Chondrocyte (in vitro differentiated cells): ENCODE results near the gene LYAR. TPM values are rescaled to one million over a fixed set of nuclear protein-coding genes. Genes with fewer than 3 reads are reported as not detected.
"Not testable (repeated sequence)": the region's sequence is repeated elsewhere in the genome, so short reads cannot be mapped to it uniquely, and the experiment has no call there.

ENCODE experiments used
- DNase-seq: peaks from one replicate; pipeline ENCODE4 v3.0.0; 2021; ENCODE audit warnings: mixed read lengths, low spot score
- H3K27ac Mint-ChIP-seq: one replicate; pipeline ENCODE4 v1.8.0; 2021; ENCODE audit warnings: mild to moderate bottlenecking, moderate library complexity, mixed read lengths; ENCODE audit not compliant: unreplicated experiment
- H3K27me3 Mint-ChIP-seq: 2 replicates; pipeline ENCODE4 v1.8.0; 2021; ENCODE audit warnings: low read depth, mixed read lengths
- H3K36me3 Mint-ChIP-seq: 2 replicates; pipeline ENCODE4 v1.8.0; 2021; ENCODE audit warnings: low read depth, mixed read lengths
- H3K4me1 Mint-ChIP-seq: 2 replicates; pipeline ENCODE4 v1.8.0; 2021; ENCODE audit warnings: low read depth, mild to moderate bottlenecking, mixed read lengths
- H3K4me3 Mint-ChIP-seq: one replicate; pipeline ENCODE4 v1.8.0; 2021; ENCODE audit warnings: mild to moderate bottlenecking, moderate library complexity, mixed read lengths; ENCODE audit not compliant: unreplicated experiment
- H3K9me3 Mint-ChIP-seq: 2 replicates; pipeline ENCODE4 v1.8.0; 2021; ENCODE audit warnings: low read depth, mixed read lengths
- total RNA-seq: library from RNA; stranded (reverse); gene quantifications from 3 replicates; pipeline ENCODE4 v1.2.1, GENCODE V29; 2021
- TF ChIP-seq, protein P1 (sequence below): fragments of 200-600 bp; sonication (generic); IDR thresholded peaks from 2 replicates; pipeline ENCODE4 v1.5.0; 2021; ENCODE audit warnings: antibody characterized with exemption, mild to moderate bottlenecking, moderate library complexity

The LYAR gene
- total RNA-seq, 1 donor from 2014 or later: 6.6 TPM

DNA sequence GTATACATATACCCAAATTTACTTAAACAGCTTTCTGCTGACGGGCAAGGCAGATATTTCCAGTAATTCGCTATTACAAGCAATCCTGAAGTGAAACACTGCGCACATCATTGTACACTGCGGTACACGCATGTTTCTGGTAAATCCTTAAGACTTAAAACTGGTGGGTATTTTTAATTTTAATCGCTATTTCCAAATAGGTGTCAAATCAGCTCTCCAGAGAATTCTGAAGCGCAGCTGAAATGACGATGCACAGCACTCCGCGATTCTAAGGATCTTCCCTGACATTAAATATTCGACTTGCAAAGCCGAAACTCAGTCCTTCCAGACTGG is 42.3 kb downstream of the LYAR start:
- peaks cover 24% of the 10 kb centered on the region for H3K4me1 Mint-ChIP-seq
- peak overlapping the region; percentile 99 for H3K27ac Mint-ChIP-seq
- H3K36me3 Mint-ChIP-seq: peaks cover 16% of the 10 kb centered on the region
- TF ChIP-seq, protein P1, sequence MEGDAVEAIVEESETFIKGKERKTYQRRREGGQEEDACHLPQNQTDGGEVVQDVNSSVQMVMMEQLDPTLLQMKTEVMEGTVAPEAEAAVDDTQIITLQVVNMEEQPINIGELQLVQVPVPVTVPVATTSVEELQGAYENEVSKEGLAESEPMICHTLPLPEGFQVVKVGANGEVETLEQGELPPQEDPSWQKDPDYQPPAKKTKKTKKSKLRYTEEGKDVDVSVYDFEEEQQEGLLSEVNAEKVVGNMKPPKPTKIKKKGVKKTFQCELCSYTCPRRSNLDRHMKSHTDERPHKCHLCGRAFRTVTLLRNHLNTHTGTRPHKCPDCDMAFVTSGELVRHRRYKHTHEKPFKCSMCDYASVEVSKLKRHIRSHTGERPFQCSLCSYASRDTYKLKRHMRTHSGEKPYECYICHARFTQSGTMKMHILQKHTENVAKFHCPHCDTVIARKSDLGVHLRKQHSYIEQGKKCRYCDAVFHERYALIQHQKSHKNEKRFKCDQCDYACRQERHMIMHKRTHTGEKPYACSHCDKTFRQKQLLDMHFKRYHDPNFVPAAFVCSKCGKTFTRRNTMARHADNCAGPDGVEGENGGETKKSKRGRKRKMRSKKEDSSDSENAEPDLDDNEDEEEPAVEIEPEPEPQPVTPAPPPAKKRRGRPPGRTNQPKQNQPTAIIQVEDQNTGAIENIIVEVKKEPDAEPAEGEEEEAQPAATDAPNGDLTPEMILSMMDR: no peak
- peak overlapping the region; percentile 88 for H3K4me3 Mint-ChIP-seq
- DNase-seq: no peak
- no peaks in the 10 kb centered on the region for H3K9me3 Mint-ChIP-seq
- H3K27me3 Mint-ChIP-seq: no peaks in the 10 kb centered on the region

- TF ChIP-seq, protein P1: no peak
- Mint-ChIP-seq H3K27ac (no peak overlapping the region), H3K4me1 (peaks cover 24% of the 10 kb centered on the region), H3K36me3 (peaks cover 24% of the 10 kb centered on the region), H3K4me3 (no peak overlapping the region), H3K27me3 (no peaks in the 10 kb centered on the region), H3K9me3 (no peaks in the 10 kb centered on the region)
- no peak for DNase-seq
Measured at GRCh38 chr4:4245172-4245571, 44.8 kb downstream of the LYAR start.

GRCh38 chr4:4239551-4239950 is 50.4 kb downstream of the LYAR start:
- not testable (repeated sequence) for DNase-seq, H3K9me3 Mint-ChIP-seq, H3K27me3 Mint-ChIP-seq, H3K4me1 Mint-ChIP-seq, H3K27ac Mint-ChIP-seq, H3K4me3 Mint-ChIP-seq
- H3K36me3 Mint-ChIP-seq: peaks cover 37% of the 10 kb centered on the region

GRCh38 chr4:4233610-4234009 is 56.3 kb downstream of the LYAR start:
- H3K9me3 Mint-ChIP-seq: peaks cover 10% of the 10 kb centered on the region
- H3K4me1 Mint-ChIP-seq: no peaks in the 10 kb centered on the region
- TF ChIP-seq, protein P1: no peak
- DNase-seq: no peak
- peaks cover 16% of the 10 kb centered on the region for H3K36me3 Mint-ChIP-seq
- peaks cover 5% of the 10 kb centered on the region for H3K27me3 Mint-ChIP-seq
- no peak overlapping the region for H3K27ac Mint-ChIP-seq
- no peak overlapping the region for H3K4me3 Mint-ChIP-seq

- Mint-ChIP-seq H3K36me3 (peaks cover 5% of the 10 kb centered on the region), H3K4me3 (no peak overlapping the region), H3K4me1 (no peaks in the 10 kb centered on the region), H3K9me3 (peaks cover 7% of the 10 kb centered on the region), H3K27ac (no peak overlapping the region), H3K27me3 (peaks cover 38% of the 10 kb centered on the region)
- no peak for DNase-seq
- TF ChIP-seq, protein P1: no peak
Measured at GRCh38 chr4:4228356-4228668, 61.6 kb downstream of the LYAR start.

DNA sequence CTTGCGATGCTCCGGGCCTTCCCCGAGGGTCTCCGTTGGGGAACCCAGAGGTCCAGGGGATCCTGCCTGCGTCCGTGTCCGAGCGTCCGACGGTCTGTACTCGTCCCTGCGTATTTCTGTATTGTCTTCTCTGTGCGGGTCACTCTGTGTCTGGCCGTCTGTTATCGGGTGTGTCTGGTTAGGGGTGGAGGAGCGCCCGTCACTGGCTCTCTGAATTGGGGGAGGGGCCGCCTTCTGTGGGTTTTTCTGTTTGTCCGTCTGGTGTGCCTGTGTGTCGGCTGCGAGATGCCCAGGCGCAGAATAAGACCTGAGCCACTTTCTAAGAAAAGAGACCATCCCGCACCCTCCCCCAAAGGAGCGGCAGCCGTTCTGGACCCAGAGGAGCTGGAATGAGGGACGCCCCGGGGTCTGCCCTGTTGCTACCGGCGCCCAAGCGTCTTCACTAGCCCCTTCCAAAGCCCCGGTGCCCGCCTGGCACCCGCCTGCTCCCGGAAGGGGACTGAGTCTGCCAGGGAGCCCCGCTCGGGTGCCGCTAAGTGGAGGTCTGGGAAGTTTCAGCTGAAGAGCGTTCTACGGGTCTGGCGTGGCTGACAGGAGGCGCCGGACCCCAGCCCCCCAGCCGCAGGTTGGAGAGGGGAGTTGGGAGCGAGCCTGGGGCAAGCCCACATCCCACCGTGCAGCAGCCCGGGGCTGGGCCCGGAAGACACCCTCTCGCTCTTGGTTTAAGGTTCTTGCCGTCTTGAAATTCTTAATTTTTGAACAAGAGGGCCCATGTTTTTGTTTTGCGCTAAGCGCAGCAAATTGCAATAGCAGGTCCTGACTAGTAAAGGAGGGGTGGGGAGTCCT is 62.2 kb downstream of the LYAR start:
- no peak for DNase-seq
- no peak overlapping the region for H3K27ac Mint-ChIP-seq
- peaks cover 5% of the 10 kb centered on the region for H3K36me3 Mint-ChIP-seq
- no peaks in the 10 kb centered on the region for H3K4me1 Mint-ChIP-seq
- peaks cover 44% of the 10 kb centered on the region for H3K27me3 Mint-ChIP-seq
- peaks cover 5% of the 10 kb centered on the region for H3K9me3 Mint-ChIP-seq
- TF ChIP-seq, protein P1: no peak
- H3K4me3 Mint-ChIP-seq: no peak overlapping the region
